Astrocyte (in vitro differentiated cells and primary cell): ENCODE results near the gene CRYBG1. TPM values are rescaled to one million over a fixed set of nuclear protein-coding genes. Genes with fewer than 3 reads are reported as not detected.

Source experiments
- DNase-seq: peaks from one replicate; pipeline ENCODE4 v3.0.0-alpha.2; 2010; ENCODE audit warnings: low read depth
- FAIRE-seq: peaks from 2 replicates; lab custom pipeline; 2011; peaks lifted over from hg19 to GRCh38; lab: Jason Lieb, UNC
- H2AFZ ChIP-seq: 2 replicates; pipeline ENCODE4 v1.6.0; 2012; ENCODE audit warnings: low read depth, low read length, inconsistent platforms
- H3K27ac ChIP-seq: 2 replicates; pipeline ENCODE4 v1.5.1; 2011; ENCODE audit warnings: low read depth, low read length, inconsistent platforms
- H3K27me3 ChIP-seq: 2 replicates; pipeline ENCODE4 v1.6.0; 2011; ENCODE audit warnings: low read length, inconsistent platforms; ENCODE audit not compliant: insufficient read depth
- H3K36me3 ChIP-seq: 2 replicates; pipeline ENCODE4 v1.5.1; 2011; ENCODE audit warnings: low read length, inconsistent platforms; ENCODE audit not compliant: insufficient read depth
- H3K4me1 ChIP-seq: 2 replicates; pipeline ENCODE4 v1.5.1; 2011; ENCODE audit warnings: low read length, inconsistent platforms; ENCODE audit not compliant: insufficient read depth
- H3K4me2 ChIP-seq: 2 replicates; pipeline ENCODE4 v1.6.0; 2012; ENCODE audit warnings: low read length, inconsistent platforms
- H3K4me3 ChIP-seq: 2 replicates; pipeline ENCODE4 v1.5.1; 2011; ENCODE audit warnings: low read depth, mild to moderate bottlenecking, low read length, inconsistent platforms; ENCODE audit not compliant: insufficient read depth
- H3K79me2 ChIP-seq: 2 replicates; pipeline ENCODE4 v1.6.0; 2012; ENCODE audit warnings: mild to moderate bottlenecking, low read length, inconsistent platforms; ENCODE audit not compliant: insufficient read depth
- H3K9ac ChIP-seq: 2 replicates; pipeline ENCODE4 v1.6.0; 2012; ENCODE audit warnings: mild to moderate bottlenecking, low read length, inconsistent platforms
- H3K9me3 ChIP-seq: 2 replicates; pipeline ENCODE4 v1.5.1; 2012; ENCODE audit warnings: low read depth, mild to moderate bottlenecking, low read length, inconsistent platforms; ENCODE audit not compliant: insufficient read depth
- H4K20me1 ChIP-seq: 2 replicates; pipeline ENCODE4 v1.6.0; 2012; ENCODE audit warnings: low read length, inconsistent platforms; ENCODE audit not compliant: insufficient read depth
- H3K27ac Mint-ChIP-seq: one replicate; pipeline ENCODE4 v1.8.0; 2021; ENCODE audit warnings: mild to moderate bottlenecking, mixed read lengths; ENCODE audit not compliant: unreplicated experiment
- H3K27me3 Mint-ChIP-seq: one replicate; pipeline ENCODE4 v1.8.0; 2021; ENCODE audit warnings: low read depth, mixed read lengths; ENCODE audit not compliant: unreplicated experiment
- H3K36me3 Mint-ChIP-seq: one replicate; pipeline ENCODE4 v1.8.0; 2021; ENCODE audit warnings: low read depth, mixed read lengths; ENCODE audit not compliant: unreplicated experiment
- H3K4me1 Mint-ChIP-seq: one replicate; pipeline ENCODE4 v1.8.0; 2021; ENCODE audit warnings: low read depth, mixed read lengths; ENCODE audit not compliant: unreplicated experiment
- H3K4me3 Mint-ChIP-seq: one replicate; pipeline ENCODE4 v1.8.0; 2021; ENCODE audit warnings: mild to moderate bottlenecking, moderate library complexity, mixed read lengths; ENCODE audit not compliant: unreplicated experiment
- H3K9me3 Mint-ChIP-seq: one replicate; pipeline ENCODE4 v1.8.0; 2021; ENCODE audit warnings: mild to moderate bottlenecking, mixed read lengths; ENCODE audit not compliant: unreplicated experiment
- EZH2 ChIP-seq: IDR thresholded peaks from 2 replicates; pipeline ENCODE4 v1.6.1; 2012; ENCODE audit warnings: mild to moderate bottlenecking, low read length, inconsistent platforms; ENCODE audit not compliant: insufficient read depth
- total RNA-seq: library from RNA; stranded (reverse); gene quantifications from 2 replicates; pipeline ENCODE4 v1.2.1, GENCODE V29; 2021
- TF ChIP-seq, protein P1 (sequence below): IDR thresholded peaks from 2 replicates; pipeline ENCODE4 v1.5.1; 2011; ENCODE audit warnings: low read depth, mild to moderate bottlenecking, inconsistent platforms, low read length, moderate library complexity; ENCODE audit not compliant: insufficient read depth

The CRYBG1 gene
- total RNA-seq, 1 donor from 2014 or later: 0.64 TPM

DNA sequence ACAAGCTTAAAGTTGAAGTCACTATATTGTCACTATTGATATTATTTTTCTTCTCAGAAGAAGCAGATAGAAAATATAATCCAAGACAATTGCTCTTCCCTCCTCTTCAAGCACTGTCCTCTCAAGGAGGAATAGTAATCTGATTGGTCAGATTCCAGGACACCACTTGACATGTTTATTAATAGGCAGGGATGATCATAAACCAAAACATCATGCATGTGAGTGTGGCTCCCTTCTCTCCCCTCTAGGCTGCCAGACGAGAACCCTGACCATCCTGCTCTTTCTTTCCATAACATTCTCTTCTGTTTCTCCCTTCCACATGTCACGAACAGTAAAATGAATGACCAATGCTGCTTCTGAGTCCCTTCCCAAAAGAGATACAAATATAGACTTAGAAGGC lies 42.5 kb upstream of the CRYBG1 start:
- Histone ChIP-seq H3K27me3 (no peaks in the 10 kb centered on the region), H3K36me3 (peaks cover 12% of the 10 kb centered on the region), H3K4me3 (no peak overlapping the region), H3K27ac (no peak overlapping the region), H3K9me3 (no peaks in the 10 kb centered on the region), H3K79me2 (peaks cover 84% of the 10 kb centered on the region), H3K4me2 (no peak overlapping the region), H4K20me1 (peaks cover 41% of the 10 kb centered on the region), H3K4me1 (no peaks in the 10 kb centered on the region), H3K9ac (no peak overlapping the region), H2AFZ (no peak overlapping the region)
- no peak overlapping the region for H3K4me3 Mint-ChIP-seq
- peaks cover 19% of the 10 kb centered on the region for H3K4me1 Mint-ChIP-seq
- no peak for FAIRE-seq
- DNase-seq: no peak
- H3K27ac Mint-ChIP-seq: no peak overlapping the region
- H3K9me3 Mint-ChIP-seq: no peaks in the 10 kb centered on the region
- TF ChIP-seq, protein P1, sequence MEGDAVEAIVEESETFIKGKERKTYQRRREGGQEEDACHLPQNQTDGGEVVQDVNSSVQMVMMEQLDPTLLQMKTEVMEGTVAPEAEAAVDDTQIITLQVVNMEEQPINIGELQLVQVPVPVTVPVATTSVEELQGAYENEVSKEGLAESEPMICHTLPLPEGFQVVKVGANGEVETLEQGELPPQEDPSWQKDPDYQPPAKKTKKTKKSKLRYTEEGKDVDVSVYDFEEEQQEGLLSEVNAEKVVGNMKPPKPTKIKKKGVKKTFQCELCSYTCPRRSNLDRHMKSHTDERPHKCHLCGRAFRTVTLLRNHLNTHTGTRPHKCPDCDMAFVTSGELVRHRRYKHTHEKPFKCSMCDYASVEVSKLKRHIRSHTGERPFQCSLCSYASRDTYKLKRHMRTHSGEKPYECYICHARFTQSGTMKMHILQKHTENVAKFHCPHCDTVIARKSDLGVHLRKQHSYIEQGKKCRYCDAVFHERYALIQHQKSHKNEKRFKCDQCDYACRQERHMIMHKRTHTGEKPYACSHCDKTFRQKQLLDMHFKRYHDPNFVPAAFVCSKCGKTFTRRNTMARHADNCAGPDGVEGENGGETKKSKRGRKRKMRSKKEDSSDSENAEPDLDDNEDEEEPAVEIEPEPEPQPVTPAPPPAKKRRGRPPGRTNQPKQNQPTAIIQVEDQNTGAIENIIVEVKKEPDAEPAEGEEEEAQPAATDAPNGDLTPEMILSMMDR: no peak
- no peak for TF ChIP-seq EZH2
- H3K27me3 Mint-ChIP-seq: no peaks in the 10 kb centered on the region
- no peaks in the 10 kb centered on the region for H3K36me3 Mint-ChIP-seq

DNA sequence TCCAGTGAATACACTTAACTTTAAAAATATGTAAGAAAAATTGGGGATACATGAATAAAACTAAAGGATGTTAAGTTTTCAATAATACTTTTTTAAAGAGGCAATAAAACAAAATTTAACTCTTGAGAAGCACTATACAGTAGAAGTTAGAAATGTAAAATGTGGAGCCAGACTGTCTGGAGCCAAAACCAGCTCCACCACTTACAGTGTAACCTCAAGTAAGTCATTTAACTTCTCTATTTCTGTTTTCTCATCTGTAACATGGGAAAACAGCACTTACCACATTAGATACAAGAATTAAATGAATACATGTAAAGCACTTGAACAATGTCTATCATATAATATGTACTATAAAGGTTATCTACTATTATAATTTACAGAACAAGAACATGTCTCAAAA lies 41.7 kb upstream of the CRYBG1 start:
- no peak overlapping the region for H3K27ac Mint-ChIP-seq
- peaks cover 89% of the 10 kb centered on the region for H3K79me2 ChIP-seq
- no peaks in the 10 kb centered on the region for H3K9me3 ChIP-seq
- TF ChIP-seq EZH2: no peak
- TF ChIP-seq, protein P1: no peak
- H3K36me3 ChIP-seq: peaks cover 9% of the 10 kb centered on the region
- no peak overlapping the region for H3K4me2 ChIP-seq
- no peak overlapping the region for H3K4me3 ChIP-seq
- no peaks in the 10 kb centered on the region for H3K9me3 Mint-ChIP-seq
- peaks cover 42% of the 10 kb centered on the region for H4K20me1 ChIP-seq
- H3K27me3 Mint-ChIP-seq: no peaks in the 10 kb centered on the region
- H3K36me3 Mint-ChIP-seq: no peaks in the 10 kb centered on the region
- H3K4me1 ChIP-seq: no peaks in the 10 kb centered on the region
- DNase-seq: no peak
- no peak overlapping the region for H3K27ac ChIP-seq
- H3K4me3 Mint-ChIP-seq: no peak overlapping the region
- no peak overlapping the region for H3K9ac ChIP-seq
- H3K4me1 Mint-ChIP-seq: peaks cover 20% of the 10 kb centered on the region
- H3K27me3 ChIP-seq: no peaks in the 10 kb centered on the region
- FAIRE-seq: no peak
- H2AFZ ChIP-seq: no peak overlapping the region

DNA sequence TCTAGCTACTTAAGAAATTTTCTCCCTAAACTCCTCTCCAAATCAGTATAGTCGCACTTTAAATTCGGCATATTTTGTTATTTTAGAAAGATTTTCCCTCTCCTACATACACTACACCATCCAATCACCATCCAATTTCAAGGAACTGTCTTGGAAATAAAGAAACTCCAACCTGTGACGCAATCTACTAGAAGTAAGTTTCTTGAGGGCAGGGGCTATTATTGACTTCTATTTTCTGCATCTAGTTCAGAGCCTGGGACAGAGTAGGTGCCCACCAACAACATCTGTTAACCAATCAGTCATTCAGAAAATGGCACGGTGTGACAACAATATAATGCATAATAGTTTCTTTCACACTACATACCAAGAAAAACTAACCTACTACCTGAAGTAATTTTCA lies 38.6 kb upstream of the CRYBG1 start:
- no peak overlapping the region for H3K4me3 Mint-ChIP-seq
- H3K79me2 ChIP-seq: peaks cover 83% of the 10 kb centered on the region
- no peak for FAIRE-seq

More for the DNA sequence above, 38.6 kb upstream of the CRYBG1 start:
- Mint-ChIP-seq H3K36me3 (no peaks in the 10 kb centered on the region), H3K9me3 (no peaks in the 10 kb centered on the region), H3K27me3 (no peaks in the 10 kb centered on the region), H3K27ac (no peak overlapping the region), H3K4me1 (peaks cover 15% of the 10 kb centered on the region)
- no peak for DNase-seq
- Histone ChIP-seq H3K4me1 (peaks cover 10% of the 10 kb centered on the region), H3K27ac (no peak overlapping the region), H4K20me1 (peaks cover 40% of the 10 kb centered on the region), H3K27me3 (no peaks in the 10 kb centered on the region), H2AFZ (no peak overlapping the region), H3K4me2 (no peak overlapping the region), H3K36me3 (no peaks in the 10 kb centered on the region), H3K9me3 (no peaks in the 10 kb centered on the region), H3K4me3 (no peak overlapping the region), H3K9ac (no peak overlapping the region)
- no peak for TF ChIP-seq EZH2
